Raji (cell line): Measurements from ENCODE around the gene PPIB.

Experiments used
- POLR2A ChIP-seq: IDR thresholded peaks from 2 replicates; pipeline ENCODE4 v1.6.1; 2011; ENCODE audit warnings: low read depth, low read length, control low read depth; ENCODE audit not compliant: insufficient read depth

PPIB gene

GRCh38 chr15:64133623-64134344 lies 29.0 kb downstream of the PPIB start:
- TF ChIP-seq POLR2A: no peak

DNA sequence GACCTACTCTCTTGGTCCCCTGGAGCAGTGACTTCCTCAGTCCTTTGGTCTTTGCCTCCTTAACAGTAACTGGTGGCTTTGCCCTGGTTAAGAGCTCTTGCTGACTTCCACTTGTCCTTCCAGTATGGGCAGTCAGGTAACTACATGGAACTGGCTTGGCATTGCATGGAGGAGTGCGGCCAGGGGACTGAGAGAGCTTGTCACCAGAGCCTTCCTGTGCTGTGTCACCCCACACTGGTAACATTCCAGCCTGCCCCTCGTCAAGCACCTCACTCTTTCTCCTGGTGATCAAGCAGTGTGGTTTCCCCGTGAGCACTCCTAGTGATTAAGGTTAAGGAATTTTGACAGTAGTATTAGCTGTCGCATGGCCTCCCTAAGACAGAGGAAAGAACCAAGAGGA lies 30.6 kb downstream of the PPIB start:
- no peak for TF ChIP-seq POLR2A

GRCh38 chr15:64131547-64131946 lies 31.3 kb downstream of the PPIB start:
- no peak for TF ChIP-seq POLR2A

- no peak for TF ChIP-seq POLR2A
Measured at GRCh38 chr15:64130159-64130558, 32.7 kb downstream of the PPIB start.

GRCh38 chr15:64127521-64128270 lies 35.1 kb downstream of the PPIB start:
- TF ChIP-seq POLR2A: no peak

GRCh38 chr15:64125978-64126377 lies 36.8 kb downstream of the PPIB start:
- no peak for TF ChIP-seq POLR2A

DNA sequence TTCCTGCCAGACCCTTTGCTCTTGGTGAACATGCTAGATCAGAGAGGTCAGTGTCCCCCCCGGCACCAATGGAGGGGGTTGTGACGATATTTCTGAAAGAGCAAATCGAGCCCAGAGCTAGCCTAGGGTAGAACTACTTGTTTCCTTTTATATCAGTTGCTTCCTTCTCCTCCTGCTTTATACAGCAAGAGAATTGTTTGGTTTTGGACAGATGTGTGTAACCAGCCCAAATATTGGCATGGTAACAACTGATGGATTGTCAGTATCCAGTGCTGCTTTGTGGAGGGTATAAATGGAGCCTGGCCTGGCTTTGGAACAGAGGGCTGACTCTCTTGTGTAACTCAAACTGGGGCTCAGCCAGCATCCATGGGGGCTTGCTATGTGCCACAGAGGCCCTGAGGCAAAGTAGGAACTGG lies 39.9 kb downstream of the PPIB start:
- TF ChIP-seq POLR2A: no peak

- no peak for TF ChIP-seq POLR2A
Measured at GRCh38 chr15:64122444-64122843, 40.4 kb downstream of the PPIB start.

GRCh38 chr15:64121614-64122013 lies 41.2 kb downstream of the PPIB start:
- no peak for TF ChIP-seq POLR2A

DNA sequence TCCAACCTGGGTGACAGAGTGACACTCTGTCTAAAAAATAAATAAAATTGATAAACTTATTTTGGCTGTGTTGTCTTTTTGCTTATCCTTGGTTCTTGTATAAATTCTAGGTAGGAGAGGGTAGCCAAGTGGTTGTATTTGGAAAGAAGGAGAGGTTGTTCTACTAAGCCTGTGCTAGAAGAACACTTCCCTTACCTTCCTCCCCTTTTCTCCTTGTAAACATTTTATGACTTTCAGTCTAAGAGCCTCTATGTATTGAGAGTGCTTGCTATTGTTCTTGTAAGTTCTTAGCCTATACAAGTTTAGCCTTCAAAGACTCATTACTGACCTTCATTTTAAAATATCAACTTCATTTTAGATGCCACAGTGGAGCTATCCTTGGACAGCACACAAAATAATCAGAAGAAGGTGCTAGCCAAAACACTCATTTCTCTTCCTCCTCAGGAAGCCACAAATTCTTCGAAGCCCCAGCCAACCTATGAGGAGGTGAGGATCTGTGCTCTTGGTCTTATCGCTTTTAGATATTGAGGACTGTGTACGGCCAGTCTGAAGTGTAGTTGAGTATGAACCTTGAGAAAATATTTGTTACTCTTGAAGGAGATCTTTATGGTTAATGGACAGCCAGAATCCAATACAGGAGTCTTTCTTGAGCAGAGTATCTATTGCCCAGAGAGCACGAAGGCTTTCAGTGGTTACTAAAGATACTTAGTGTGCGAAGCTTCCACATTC lies 44.9 kb downstream of the PPIB start:
- TF ChIP-seq POLR2A: no peak

- TF ChIP-seq POLR2A: no peak
Measured at GRCh38 chr15:64112904-64113303, 49.9 kb downstream of the PPIB start.

- TF ChIP-seq POLR2A: no peak
Measured at GRCh38 chr15:64112073-64112772, 50.6 kb downstream of the PPIB start.

DNA sequence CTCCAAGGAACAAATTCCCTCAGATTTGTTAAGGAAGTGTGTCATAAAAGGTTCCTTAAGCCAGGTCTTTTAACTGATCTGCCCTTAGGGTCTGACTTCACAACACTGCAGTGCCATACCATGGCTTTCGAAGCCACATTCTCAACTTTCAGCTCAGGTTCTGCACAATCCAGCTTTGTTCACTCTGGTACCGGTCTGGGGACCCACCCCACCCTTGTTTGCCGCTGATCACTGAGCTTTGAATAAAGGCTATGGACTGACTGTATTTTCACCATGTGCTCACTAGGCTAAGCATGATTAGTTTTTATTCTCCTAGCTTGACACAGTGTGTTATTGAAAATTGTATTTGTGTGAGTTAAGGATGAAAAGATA lies 51.2 kb downstream of the PPIB start:
- TF ChIP-seq POLR2A: no peak

DNA sequence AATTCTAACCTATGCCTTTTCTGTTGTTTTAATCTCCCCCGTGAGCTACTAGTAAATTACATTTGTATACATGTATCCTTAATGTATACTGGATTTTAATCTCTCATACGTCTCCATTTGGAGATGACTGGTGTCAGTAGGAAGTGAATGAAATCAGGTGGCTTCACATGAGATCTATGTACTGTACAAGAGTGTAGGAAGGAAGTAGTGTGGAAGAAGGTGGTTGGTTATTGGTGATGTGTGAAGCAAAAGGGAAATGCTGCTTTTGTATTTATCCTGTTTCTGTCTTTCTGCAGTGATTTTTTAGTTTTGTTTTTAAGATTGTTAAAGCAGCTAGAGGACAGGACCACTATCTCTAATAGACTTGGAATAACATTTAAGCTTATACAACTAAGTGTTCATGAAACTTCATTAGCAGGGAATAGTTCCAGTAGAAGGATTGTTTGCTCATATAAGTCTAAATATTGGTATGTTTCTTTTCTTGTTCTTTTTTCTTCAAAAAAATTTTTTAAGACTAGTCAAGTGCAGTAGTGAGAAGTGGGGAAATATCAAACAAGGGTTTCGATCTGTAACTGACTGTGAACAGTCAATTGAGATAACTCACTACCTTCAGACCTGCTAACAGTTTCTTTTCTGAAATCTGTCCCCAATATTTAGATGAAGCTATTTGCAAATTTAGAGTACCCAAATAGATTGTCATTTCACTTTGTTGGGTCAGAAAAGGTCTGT lies 51.7 kb downstream of the PPIB start:
- TF ChIP-seq POLR2A: no peak

- no peak for TF ChIP-seq POLR2A
Measured at GRCh38 chr15:64107337-64107736, 55.5 kb downstream of the PPIB start.
